Liver (tissue), 9 donors: ENCODE measurements around the gene PDCD10. TPM values are rescaled to one million over a fixed set of nuclear protein-coding genes. Genes with fewer than 3 reads are reported as not detected.

ENCODE experiments used
- DNase-seq: peaks from one replicate; pipeline ENCODE4 v3.0.0-alpha.2; 2017; ENCODE audit warnings: low spot score
- H3K27ac ChIP-seq, 2 donors: one replicate each; pipeline ENCODE4 v1.7.0; 2013; ENCODE audit warnings: inconsistent platforms in 2 of 2, low read length in 2 of 2, control low read depth in 1 of 2, low read depth in 1 of 2, mild to moderate bottlenecking in 1 of 2
- H3K27me3 ChIP-seq, 4 donors: one replicate each; pipeline versions ENCODE4 v1.6.1 to v1.7.0; 2013; ENCODE audit warnings: low read length in 3 of 4, inconsistent platforms in 1 of 4, mild to moderate bottlenecking in 1 of 4, moderate library complexity in 1 of 4; ENCODE audit not compliant: control insufficient read depth in 4 of 4, insufficient read depth in 4 of 4
- H3K36me3 ChIP-seq, 4 donors: one replicate each; pipeline versions ENCODE4 v1.6.1 to v1.7.0; 2013; ENCODE audit warnings: low read length in 3 of 4, mild to moderate bottlenecking in 3 of 4, low read depth in 1 of 4, moderate library complexity in 1 of 4; ENCODE audit not compliant: control insufficient read depth in 4 of 4, insufficient read depth in 3 of 4
- H3K4me1 ChIP-seq, 4 donors: one replicate each; pipeline versions ENCODE4 v1.6.1 to v1.7.0; 2013; ENCODE audit warnings: low read length in 3 of 4, mild to moderate bottlenecking in 3 of 4, moderate library complexity in 1 of 4; ENCODE audit not compliant: control insufficient read depth in 4 of 4, insufficient read depth in 4 of 4
- H3K4me3 ChIP-seq, 3 donors: one replicate each; pipeline versions ENCODE4 v1.6.1 to v1.7.0; 2013; ENCODE audit warnings: low read length in 3 of 3, control low read depth in 1 of 3, low read depth in 1 of 3, mild to moderate bottlenecking in 1 of 3
- H3K9ac ChIP-seq, 2 donors: one replicate each; pipeline ENCODE4 v1.7.0; 2013; ENCODE audit warnings: low read length in 2 of 2, mild to moderate bottlenecking in 2 of 2, moderate library complexity in 2 of 2, control low read depth in 1 of 2, low read depth in 1 of 2
- H3K9me3 ChIP-seq, 4 donors: one replicate each; pipeline versions ENCODE4 v1.6.1 to v1.7.0; 2013; ENCODE audit warnings: low read length in 3 of 4; ENCODE audit not compliant: control insufficient read depth in 4 of 4
- EGR1 ChIP-seq, 2 donors: IDR thresholded peaks; 2 replicates each; pipeline ENCODE4 v1.6.1; 2016 to 2018; ENCODE audit warnings: antibody characterized with exemption in 2 of 2, low read depth in 2 of 2
- FOXA1 ChIP-seq: IDR thresholded peaks from 2 replicates; pipeline ENCODE4 v1.6.1; 2016; ENCODE audit warnings: antibody characterized with exemption
- FOXA2 ChIP-seq: IDR thresholded peaks from 2 replicates; pipeline ENCODE4 v1.6.1; 2016; ENCODE audit warnings: antibody characterized with exemption
- GABPA ChIP-seq, 2 donors: IDR thresholded peaks in 1 of 2; conservative IDR thresholded peaks in 1 of 2; 2 replicates each; pipeline ENCODE4 v1.6.1; 2016; ENCODE audit warnings: antibody characterized with exemption in 2 of 2, mild to moderate bottlenecking in 1 of 2, moderate library complexity in 1 of 2
- HNF4A ChIP-seq, 2 donors: conservative IDR thresholded peaks; 2 replicates each; pipeline ENCODE4 v1.6.1; 2016; ENCODE audit warnings: antibody characterized with exemption in 2 of 2, mild to moderate bottlenecking in 2 of 2
- HNF4G ChIP-seq: IDR thresholded peaks from 2 replicates; pipeline ENCODE4 v1.6.1; 2016; ENCODE audit warnings: antibody characterized with exemption
- JUND ChIP-seq, 2 donors: IDR thresholded peaks; 2 replicates each; pipeline ENCODE4 v1.6.1; 2016; ENCODE audit warnings: antibody characterized with exemption in 2 of 2
- NR2F2 ChIP-seq: IDR thresholded peaks from 2 replicates; pipeline ENCODE4 v1.6.1; 2016; ENCODE audit warnings: antibody characterized with exemption
- RAD21 ChIP-seq, 2 donors: IDR thresholded peaks; 2 replicates each; pipeline ENCODE4 v1.6.1; 2016; ENCODE audit warnings: antibody characterized with exemption in 2 of 2, mild to moderate bottlenecking in 2 of 2
- RXRA ChIP-seq, 2 donors: IDR thresholded peaks; 2 replicates each; pipeline ENCODE4 v1.6.1; 2017 to 2018; ENCODE audit warnings: antibody characterized with exemption in 2 of 2, mild to moderate bottlenecking in 1 of 2
- SP1 ChIP-seq: IDR thresholded peaks from 2 replicates; pipeline ENCODE4 v1.6.1; 2018; ENCODE audit warnings: antibody characterized with exemption, mild to moderate bottlenecking
- TAF1 ChIP-seq: conservative IDR thresholded peaks from 2 replicates; pipeline ENCODE4 v1.6.1; 2016; ENCODE audit warnings: antibody characterized with exemption, mild to moderate bottlenecking
- YY1 ChIP-seq: IDR thresholded peaks from 2 replicates; pipeline ENCODE4 v1.6.1; 2016; ENCODE audit warnings: antibody characterized with exemption, mild to moderate bottlenecking
- WGBS: extraction: QIAGEN DNeasy Blood & Tissue Kit; methylation state at CpG from one replicate; pipeline ENCODE4 v1.1.7; 2013; 5-methylcytosine and 5-hydroxymethylcytosine counted together
- polyA plus RNA-seq, 2 donors: library from polyadenylated mRNA; stranded (reverse) in 1 of 2; unstranded in 1 of 2; fragments of 200-250 nt in 1 of 2; fragments of >200 nt in 1 of 2; fragmentation: Nextera tagmentation in 1 of 2; extraction: Ambion mirVana in 1 of 2; gene quantifications; one replicate each; pipeline versions ENCODE4 v1.2.1 to v1.2.3, GENCODE V29; 2013 to 2015
- total RNA-seq, 2 donors: library from RNA; depleted of rRNA; stranded (reverse); fragments of >200 nt; gene quantifications; one replicate each; pipeline ENCODE4 v1.2.3, GENCODE V29; 2014
- TF ChIP-seq, protein P1 (sequence below): fragments of 150-350 bp; IDR thresholded peaks from 2 replicates; pipeline ENCODE4 v1.5.1; 2017; ENCODE audit warnings: improper control_type of control experiment, low read depth, low read length; ENCODE audit not compliant: missing input control
- TF ChIP-seq, protein P2 (sequence below): IDR thresholded peaks from 2 replicates; pipeline ENCODE4 v1.6.1; 2016; ENCODE audit warnings: antibody characterized with exemption
- TF ChIP-seq, protein P3 (sequence below): IDR thresholded peaks from 2 replicates; pipeline ENCODE4 v1.6.1; 2016; ENCODE audit warnings: antibody characterized with exemption, mild to moderate bottlenecking
- TF ChIP-seq, protein P4 (sequence below): IDR thresholded peaks from 2 replicates; pipeline ENCODE4 v1.6.1; 2016; ENCODE audit warnings: antibody characterized with exemption
- TF ChIP-seq, protein P5 (sequence below): IDR thresholded peaks from 2 replicates; pipeline ENCODE4 v1.6.1; 2016; ENCODE audit warnings: antibody characterized with exemption
- donor health status: healthy.
- donor health status: healthy.
- donor health status: healthy.
- donor health status: healthy.
- donor health status: healthy.

The PDCD10 gene
- total and polyA plus RNA-seq, 4 donors = 17.5 to 84.0 (median 22.5) TPM

DNA sequence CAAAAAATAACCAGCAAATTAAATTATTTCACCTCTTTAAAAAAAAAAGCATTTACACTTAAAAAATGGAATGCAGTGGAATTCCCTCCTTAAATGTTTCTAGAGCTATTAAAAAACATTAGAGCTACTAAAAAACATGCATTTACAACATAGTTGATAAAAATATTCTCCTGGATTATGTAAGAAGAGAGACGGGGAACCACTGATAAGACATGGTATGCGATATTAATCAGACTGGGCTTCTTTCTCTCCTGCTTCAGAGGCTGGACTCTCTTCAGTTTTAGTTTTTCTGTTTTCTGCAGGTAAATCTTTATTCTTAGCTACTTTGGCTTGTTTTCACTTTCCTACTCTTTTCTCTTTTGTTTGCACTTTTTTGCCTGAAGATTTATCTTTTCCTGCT, 40.6 kb downstream of the PDCD10 start:
- H3K4me1 ChIP-seq = peaks cover 0 to 1% (median 0%) of the 10 kb centered on the region in 4 donors
- DNase-seq = no peak
- no peaks in the 10 kb centered on the region for H3K9me3 ChIP-seq
- no peak for TF ChIP-seq SP1
- TF ChIP-seq, protein P1, sequence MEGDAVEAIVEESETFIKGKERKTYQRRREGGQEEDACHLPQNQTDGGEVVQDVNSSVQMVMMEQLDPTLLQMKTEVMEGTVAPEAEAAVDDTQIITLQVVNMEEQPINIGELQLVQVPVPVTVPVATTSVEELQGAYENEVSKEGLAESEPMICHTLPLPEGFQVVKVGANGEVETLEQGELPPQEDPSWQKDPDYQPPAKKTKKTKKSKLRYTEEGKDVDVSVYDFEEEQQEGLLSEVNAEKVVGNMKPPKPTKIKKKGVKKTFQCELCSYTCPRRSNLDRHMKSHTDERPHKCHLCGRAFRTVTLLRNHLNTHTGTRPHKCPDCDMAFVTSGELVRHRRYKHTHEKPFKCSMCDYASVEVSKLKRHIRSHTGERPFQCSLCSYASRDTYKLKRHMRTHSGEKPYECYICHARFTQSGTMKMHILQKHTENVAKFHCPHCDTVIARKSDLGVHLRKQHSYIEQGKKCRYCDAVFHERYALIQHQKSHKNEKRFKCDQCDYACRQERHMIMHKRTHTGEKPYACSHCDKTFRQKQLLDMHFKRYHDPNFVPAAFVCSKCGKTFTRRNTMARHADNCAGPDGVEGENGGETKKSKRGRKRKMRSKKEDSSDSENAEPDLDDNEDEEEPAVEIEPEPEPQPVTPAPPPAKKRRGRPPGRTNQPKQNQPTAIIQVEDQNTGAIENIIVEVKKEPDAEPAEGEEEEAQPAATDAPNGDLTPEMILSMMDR = no peak
- no peak for TF ChIP-seq GABPA (IDR thresholded peaks at IDR 0.05 in 1 of 2, conservative IDR thresholded peaks at IDR 0.05 in 1 of 2)
- TF ChIP-seq FOXA2 = no peak
- TF ChIP-seq YY1 = no peak
- TF ChIP-seq EGR1 (IDR thresholded peaks at IDR 0.05; ENCODE audit: low read depth in 2 of 2) = no peak
- no peak for TF ChIP-seq JUND (IDR thresholded peaks at IDR 0.05)
- TF ChIP-seq RXRA (IDR thresholded peaks at IDR 0.05) = no peak
- no peak for TF ChIP-seq HNF4G
- no peak for TF ChIP-seq HNF4A (conservative IDR thresholded peaks at IDR 0.05)
- TF ChIP-seq, protein P2, sequence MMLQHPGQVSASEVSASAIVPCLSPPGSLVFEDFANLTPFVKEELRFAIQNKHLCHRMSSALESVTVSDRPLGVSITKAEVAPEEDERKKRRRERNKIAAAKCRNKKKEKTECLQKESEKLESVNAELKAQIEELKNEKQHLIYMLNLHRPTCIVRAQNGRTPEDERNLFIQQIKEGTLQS = no peak
- TF ChIP-seq TAF1 = no peak
- no peak for TF ChIP-seq RAD21 (IDR thresholded peaks at IDR 0.05)
- no peak for TF ChIP-seq FOXA1
- TF ChIP-seq, protein P3, sequence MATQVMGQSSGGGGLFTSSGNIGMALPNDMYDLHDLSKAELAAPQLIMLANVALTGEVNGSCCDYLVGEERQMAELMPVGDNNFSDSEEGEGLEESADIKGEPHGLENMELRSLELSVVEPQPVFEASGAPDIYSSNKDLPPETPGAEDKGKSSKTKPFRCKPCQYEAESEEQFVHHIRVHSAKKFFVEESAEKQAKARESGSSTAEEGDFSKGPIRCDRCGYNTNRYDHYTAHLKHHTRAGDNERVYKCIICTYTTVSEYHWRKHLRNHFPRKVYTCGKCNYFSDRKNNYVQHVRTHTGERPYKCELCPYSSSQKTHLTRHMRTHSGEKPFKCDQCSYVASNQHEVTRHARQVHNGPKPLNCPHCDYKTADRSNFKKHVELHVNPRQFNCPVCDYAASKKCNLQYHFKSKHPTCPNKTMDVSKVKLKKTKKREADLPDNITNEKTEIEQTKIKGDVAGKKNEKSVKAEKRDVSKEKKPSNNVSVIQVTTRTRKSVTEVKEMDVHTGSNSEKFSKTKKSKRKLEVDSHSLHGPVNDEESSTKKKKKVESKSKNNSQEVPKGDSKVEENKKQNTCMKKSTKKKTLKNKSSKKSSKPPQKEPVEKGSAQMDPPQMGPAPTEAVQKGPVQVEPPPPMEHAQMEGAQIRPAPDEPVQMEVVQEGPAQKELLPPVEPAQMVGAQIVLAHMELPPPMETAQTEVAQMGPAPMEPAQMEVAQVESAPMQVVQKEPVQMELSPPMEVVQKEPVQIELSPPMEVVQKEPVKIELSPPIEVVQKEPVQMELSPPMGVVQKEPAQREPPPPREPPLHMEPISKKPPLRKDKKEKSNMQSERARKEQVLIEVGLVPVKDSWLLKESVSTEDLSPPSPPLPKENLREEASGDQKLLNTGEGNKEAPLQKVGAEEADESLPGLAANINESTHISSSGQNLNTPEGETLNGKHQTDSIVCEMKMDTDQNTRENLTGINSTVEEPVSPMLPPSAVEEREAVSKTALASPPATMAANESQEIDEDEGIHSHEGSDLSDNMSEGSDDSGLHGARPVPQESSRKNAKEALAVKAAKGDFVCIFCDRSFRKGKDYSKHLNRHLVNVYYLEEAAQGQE = no peak
- no peaks in the 10 kb centered on the region for H3K27me3 ChIP-seq
- no peak overlapping the region for H3K9ac ChIP-seq
- no peak overlapping the region for H3K27ac ChIP-seq
- 97% methylated on average over 2 of the region's 2 CpGs for WGBS
- peaks cover 5 to 17% (median 10%) of the 10 kb centered on the region in 4 donors for H3K36me3 ChIP-seq
- H3K4me3 ChIP-seq = no peak overlapping the region

DNA sequence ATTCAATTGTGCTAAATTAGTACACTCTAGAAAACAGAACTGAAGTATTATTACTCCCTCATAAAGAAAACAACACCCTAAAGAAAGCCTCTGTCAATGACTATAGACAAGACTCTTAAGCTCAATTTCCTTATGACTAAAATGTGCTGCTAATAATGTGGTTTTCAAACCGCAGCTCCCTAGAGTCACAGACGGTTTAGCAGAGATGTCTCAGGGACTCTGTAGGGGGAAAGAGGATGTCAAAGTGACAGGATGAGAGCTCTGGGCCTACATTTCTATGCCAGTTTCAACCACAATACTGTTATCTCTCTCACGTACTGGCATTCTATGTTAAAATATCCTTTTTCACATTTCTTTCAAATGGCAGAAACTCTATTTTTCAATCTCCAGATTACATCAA, 43.3 kb downstream of the PDCD10 start:
- no peak overlapping the region for H3K9ac ChIP-seq
- no peaks in the 10 kb centered on the region for H3K9me3 ChIP-seq
- H3K27me3 ChIP-seq = no peaks in the 10 kb centered on the region
- peaks cover 0 to 1% (median 0%) of the 10 kb centered on the region in 4 donors for H3K4me1 ChIP-seq
- H3K36me3 ChIP-seq = peaks cover 5 to 26% (median 13%) of the 10 kb centered on the region in 4 donors
- no peak overlapping the region for H3K27ac ChIP-seq
- DNase-seq = no peak
- 87% methylated on average over 3 of the region's 3 CpGs for WGBS
- no peak overlapping the region for H3K4me3 ChIP-seq
- TF ChIP-seq FOXA2 (no peak), FOXA1 (no peak), JUND (IDR thresholded peaks at IDR 0.05) (no peak), SP1 (no peak), TAF1 (no peak), RAD21 (IDR thresholded peaks at IDR 0.05) (no peak), HNF4A (conservative IDR thresholded peaks at IDR 0.05) (no peak), EGR1 (IDR thresholded peaks at IDR 0.05; ENCODE audit: low read depth in 2 of 2) (no peak), GABPA (IDR thresholded peaks at IDR 0.05 in 1 of 2, conservative IDR thresholded peaks at IDR 0.05 in 1 of 2) (no peak), RXRA (IDR thresholded peaks at IDR 0.05) (no peak), NR2F2 (no peak)
- TF ChIP-seq, protein P1 = no peak
- TF ChIP-seq, protein P4, sequence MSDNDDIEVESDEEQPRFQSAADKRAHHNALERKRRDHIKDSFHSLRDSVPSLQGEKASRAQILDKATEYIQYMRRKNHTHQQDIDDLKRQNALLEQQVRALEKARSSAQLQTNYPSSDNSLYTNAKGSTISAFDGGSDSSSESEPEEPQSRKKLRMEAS = no peak
- TF ChIP-seq, protein P5, sequence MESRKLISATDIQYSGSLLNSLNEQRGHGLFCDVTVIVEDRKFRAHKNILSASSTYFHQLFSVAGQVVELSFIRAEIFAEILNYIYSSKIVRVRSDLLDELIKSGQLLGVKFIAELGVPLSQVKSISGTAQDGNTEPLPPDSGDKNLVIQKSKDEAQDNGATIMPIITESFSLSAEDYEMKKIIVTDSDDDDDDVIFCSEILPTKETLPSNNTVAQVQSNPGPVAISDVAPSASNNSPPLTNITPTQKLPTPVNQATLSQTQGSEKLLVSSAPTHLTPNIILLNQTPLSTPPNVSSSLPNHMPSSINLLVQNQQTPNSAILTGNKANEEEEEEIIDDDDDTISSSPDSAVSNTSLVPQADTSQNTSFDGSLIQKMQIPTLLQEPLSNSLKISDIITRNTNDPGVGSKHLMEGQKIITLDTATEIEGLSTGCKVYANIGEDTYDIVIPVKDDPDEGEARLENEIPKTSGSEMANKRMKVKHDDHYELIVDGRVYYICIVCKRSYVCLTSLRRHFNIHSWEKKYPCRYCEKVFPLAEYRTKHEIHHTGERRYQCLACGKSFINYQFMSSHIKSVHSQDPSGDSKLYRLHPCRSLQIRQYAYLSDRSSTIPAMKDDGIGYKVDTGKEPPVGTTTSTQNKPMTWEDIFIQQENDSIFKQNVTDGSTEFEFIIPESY = no peak
- TF ChIP-seq, protein P3 = no peak
